SU-DHL-6 (cell line): Measurements from ENCODE around the gene TRDN.

ENCODE experiments used
- H2AFZ ChIP-seq: fragments of 200-600 bp; sonication (generic); 2 replicates; pipeline ENCODE4 v1.6.1; 2014; ENCODE audit warnings: low read depth, mild to moderate bottlenecking, moderate library complexity, mixed read lengths, antibody characterized with exemption, low read length; ENCODE audit not compliant: severe bottlenecking
- H3F3A ChIP-seq: fragments of 200-600 bp; shearing (Covaris generic); 2 replicates; pipeline ENCODE4 v1.6.0; 2016; ENCODE audit warnings: antibody characterized with exemption, mild to moderate bottlenecking; ENCODE audit not compliant: insufficient read depth
- H3K27ac ChIP-seq: fragments of 200-600 bp; sonication (generic); 2 replicates; pipeline ENCODE4 v1.5.1; 2016; ENCODE audit warnings: low read depth, mild to moderate bottlenecking, low read length, moderate library complexity, mixed read lengths
- H3K27me3 ChIP-seq: fragments of 200-600 bp; sonication (generic), shearing (Covaris generic); 2 replicates; pipeline ENCODE4 v1.6.0; 2014; ENCODE audit warnings: mild to moderate bottlenecking, low read length
- H3K36me3 ChIP-seq: fragments of 200-600 bp; sonication (generic); 2 replicates; pipeline ENCODE4 v1.6.1; 2014; ENCODE audit warnings: mild to moderate bottlenecking, low read length, mixed read lengths
- H3K4me2 ChIP-seq: fragments of 300-600, 200-600 bp; shearing (Covaris generic), sonication (generic); 2 replicates; pipeline ENCODE4 v1.6.0; 2014; ENCODE audit warnings: low read length, low read depth, mild to moderate bottlenecking; ENCODE audit not compliant: poor library complexity, severe bottlenecking
- H3K4me3 ChIP-seq: fragments of 200-600 bp; sonication (generic); 2 replicates; pipeline ENCODE4 v1.5.1; 2014; ENCODE audit warnings: antibody characterized with exemption, low read length, mild to moderate bottlenecking, mixed read lengths; ENCODE audit not compliant: insufficient read depth, poor library complexity, severe bottlenecking
- H3K79me2 ChIP-seq: fragments of 200-600 bp; sonication (generic); 2 replicates; pipeline ENCODE4 v1.6.1; 2014; ENCODE audit warnings: mild to moderate bottlenecking, low read length, moderate library complexity; ENCODE audit not compliant: insufficient read depth
- H3K9ac ChIP-seq: fragments of 200-600 bp; sonication (generic); 2 replicates; pipeline ENCODE4 v1.7.0; 2014; ENCODE audit warnings: mild to moderate bottlenecking, low read length
- H3K9me2 ChIP-seq: fragments of 200-600 bp; sonication (generic); replicated peaks from 2 replicates; pipeline ENCODE4 v1.6.1; 2014; ENCODE audit warnings: low read length; ENCODE audit not compliant: insufficient read depth
- H3K9me3 ChIP-seq: fragments of 200-600 bp; sonication (generic); 2 replicates; pipeline ENCODE4 v1.6.1; 2014; ENCODE audit warnings: low read length, mixed read lengths; ENCODE audit not compliant: insufficient read depth
- H4K20me1 ChIP-seq: fragments of 200-600 bp; sonication (generic); 2 replicates; pipeline ENCODE4 v1.6.1; 2014; ENCODE audit warnings: low read depth, mild to moderate bottlenecking, antibody characterized with exemption, low read length, moderate library complexity, mixed read lengths
- EZH2phosphoT487 ChIP-seq: fragments of 200-600 bp; sonication (generic), shearing (Covaris generic); conservative IDR thresholded peaks from 2 replicates; pipeline ENCODE4 v1.6.1; 2018; ENCODE audit warnings: mild to moderate bottlenecking, antibody characterized with exemption, low read length, moderate library complexity, mixed read lengths
- TF ChIP-seq, protein P1 (sequence below): fragments of 200-600 bp; sonication (generic); IDR thresholded peaks from one replicate; pipeline ENCODE4 v1.5.1; 2017; ENCODE audit warnings: antibody characterized with exemption, mild to moderate bottlenecking, low read length, moderate library complexity; ENCODE audit not compliant: insufficient read depth, poor library complexity, severe bottlenecking

The TRDN gene

DNA sequence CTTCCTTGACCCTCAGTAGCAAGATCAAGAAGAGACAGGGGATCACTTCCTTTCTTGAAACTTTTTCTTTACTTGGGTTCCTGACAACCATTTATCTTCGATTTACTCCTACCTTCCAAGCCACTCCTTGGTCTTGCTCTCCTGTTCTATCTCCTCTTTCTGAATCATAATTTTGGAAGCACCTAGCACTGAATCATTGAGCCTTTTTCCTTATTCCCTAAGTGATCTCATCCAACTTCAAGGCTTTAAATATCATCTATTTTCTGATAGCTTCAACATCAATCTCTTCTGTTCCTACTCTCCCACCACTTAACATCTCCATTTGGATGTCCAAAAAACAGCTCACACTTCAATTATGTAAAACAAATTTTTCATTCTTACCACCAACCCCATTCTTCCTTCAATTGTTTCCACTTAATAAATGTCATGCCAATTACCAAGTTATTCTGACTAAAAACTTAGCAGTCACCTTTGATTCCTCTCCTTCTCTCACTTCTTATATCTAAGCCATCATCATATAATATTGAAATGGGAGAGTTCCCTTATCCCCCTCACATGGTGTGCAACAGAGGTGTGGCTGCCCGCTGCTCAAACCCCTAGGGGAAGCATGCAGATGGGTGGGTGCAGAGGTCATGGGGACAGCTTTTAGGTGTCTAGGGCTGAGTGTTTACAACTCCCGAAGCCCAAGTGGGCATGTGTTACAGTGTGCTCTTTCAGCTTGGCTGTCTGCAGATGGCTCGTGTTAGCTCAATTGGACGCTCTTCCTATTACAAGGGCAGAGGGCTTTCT is 23.4 kb upstream of the TRDN start:
- Histone ChIP-seq H3K27ac (no peak overlapping the region), H4K20me1 (no peaks in the 10 kb centered on the region), H3K9ac (no peak overlapping the region), H3K36me3 (no peaks in the 10 kb centered on the region), H3K9me2 (no peaks in the 10 kb centered on the region), H3F3A (no peaks in the 10 kb centered on the region), H2AFZ (no peak overlapping the region), H3K4me2 (no peak overlapping the region), H3K9me3 (no peaks in the 10 kb centered on the region), H3K27me3 (no peaks in the 10 kb centered on the region), H3K4me3 (no peak overlapping the region), H3K79me2 (no peaks in the 10 kb centered on the region)
- TF ChIP-seq EZH2phosphoT487: no peak
- TF ChIP-seq, protein P1, sequence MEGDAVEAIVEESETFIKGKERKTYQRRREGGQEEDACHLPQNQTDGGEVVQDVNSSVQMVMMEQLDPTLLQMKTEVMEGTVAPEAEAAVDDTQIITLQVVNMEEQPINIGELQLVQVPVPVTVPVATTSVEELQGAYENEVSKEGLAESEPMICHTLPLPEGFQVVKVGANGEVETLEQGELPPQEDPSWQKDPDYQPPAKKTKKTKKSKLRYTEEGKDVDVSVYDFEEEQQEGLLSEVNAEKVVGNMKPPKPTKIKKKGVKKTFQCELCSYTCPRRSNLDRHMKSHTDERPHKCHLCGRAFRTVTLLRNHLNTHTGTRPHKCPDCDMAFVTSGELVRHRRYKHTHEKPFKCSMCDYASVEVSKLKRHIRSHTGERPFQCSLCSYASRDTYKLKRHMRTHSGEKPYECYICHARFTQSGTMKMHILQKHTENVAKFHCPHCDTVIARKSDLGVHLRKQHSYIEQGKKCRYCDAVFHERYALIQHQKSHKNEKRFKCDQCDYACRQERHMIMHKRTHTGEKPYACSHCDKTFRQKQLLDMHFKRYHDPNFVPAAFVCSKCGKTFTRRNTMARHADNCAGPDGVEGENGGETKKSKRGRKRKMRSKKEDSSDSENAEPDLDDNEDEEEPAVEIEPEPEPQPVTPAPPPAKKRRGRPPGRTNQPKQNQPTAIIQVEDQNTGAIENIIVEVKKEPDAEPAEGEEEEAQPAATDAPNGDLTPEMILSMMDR: no peak

DNA sequence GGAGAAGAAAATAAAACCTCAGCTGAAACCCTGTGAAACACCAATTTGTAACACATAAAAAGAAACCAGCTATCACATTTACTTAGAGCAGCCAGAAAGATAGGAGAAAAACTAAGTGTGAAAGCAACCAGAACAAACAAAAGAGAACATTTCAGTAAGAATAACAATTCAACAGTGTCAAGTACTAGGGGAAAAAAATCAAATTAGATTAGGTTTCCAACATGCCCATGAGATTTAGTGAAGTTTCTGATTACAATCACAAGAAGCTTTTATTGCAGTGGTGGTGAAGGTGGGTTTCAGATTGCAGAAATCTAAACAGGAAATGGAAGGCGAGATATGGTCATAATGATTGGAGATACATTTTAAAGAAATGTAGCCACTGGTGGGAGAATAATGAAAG is 22.1 kb upstream of the TRDN start:
- no peaks in the 10 kb centered on the region for H4K20me1 ChIP-seq
- no peaks in the 10 kb centered on the region for H3K79me2 ChIP-seq
- H3K4me2 ChIP-seq: no peak overlapping the region
- H3K27me3 ChIP-seq: no peaks in the 10 kb centered on the region
- no peaks in the 10 kb centered on the region for H3K9me2 ChIP-seq
- no peak overlapping the region for H3K27ac ChIP-seq
- no peak overlapping the region for H3K9ac ChIP-seq
- TF ChIP-seq, protein P1: no peak
- no peak for TF ChIP-seq EZH2phosphoT487
- no peak overlapping the region for H3K4me3 ChIP-seq
- H3K9me3 ChIP-seq: no peaks in the 10 kb centered on the region
- no peak overlapping the region for H2AFZ ChIP-seq
- no peaks in the 10 kb centered on the region for H3F3A ChIP-seq
- H3K36me3 ChIP-seq: no peaks in the 10 kb centered on the region

DNA sequence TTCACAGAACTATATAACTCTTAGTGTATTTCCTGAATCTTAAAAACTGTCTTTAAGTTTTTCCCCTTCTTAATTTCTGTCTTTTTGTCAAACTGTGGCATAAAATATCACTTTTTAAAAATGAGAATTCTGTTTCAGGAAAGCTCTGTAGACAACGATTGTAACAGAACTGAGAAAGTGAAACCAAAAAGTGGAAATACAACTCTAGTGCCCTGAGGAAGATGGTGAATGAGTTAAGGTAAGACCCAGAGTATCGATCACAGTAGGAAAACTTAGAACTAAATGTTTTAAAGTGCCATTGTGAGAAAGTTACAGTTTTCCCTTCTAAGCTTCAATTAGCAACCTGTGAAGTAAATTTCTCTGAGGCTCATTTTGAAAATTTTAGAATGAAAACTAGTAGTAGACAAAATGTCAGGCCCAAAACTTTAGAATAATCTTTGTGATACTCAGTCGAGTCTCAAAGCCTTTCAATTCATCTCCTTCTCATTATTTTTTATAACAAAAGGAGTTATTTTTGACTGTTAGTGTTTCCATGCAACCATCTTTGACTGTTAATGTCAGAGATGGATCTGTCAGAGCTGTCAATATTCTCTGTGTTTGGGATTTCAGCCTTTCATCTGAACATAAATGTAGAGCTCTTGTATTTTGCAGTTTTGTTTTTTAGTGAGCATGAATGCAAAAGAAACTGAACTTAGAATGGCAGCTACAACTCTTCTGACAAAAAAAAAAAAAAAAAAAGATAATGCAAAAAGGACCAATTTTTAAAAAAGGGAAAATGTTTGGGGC is 19.0 kb upstream of the TRDN start:
- H3K4me2 ChIP-seq: no peak overlapping the region
- TF ChIP-seq, protein P1: no peak
- no peaks in the 10 kb centered on the region for H3K79me2 ChIP-seq
- no peaks in the 10 kb centered on the region for H3K9me3 ChIP-seq
- no peak overlapping the region for H3K9ac ChIP-seq
- no peak overlapping the region for H2AFZ ChIP-seq
- no peaks in the 10 kb centered on the region for H3K36me3 ChIP-seq
- H3K9me2 ChIP-seq: no peaks in the 10 kb centered on the region
- no peaks in the 10 kb centered on the region for H3K27me3 ChIP-seq
- no peak overlapping the region for H3K4me3 ChIP-seq
- no peaks in the 10 kb centered on the region for H3F3A ChIP-seq
- H3K27ac ChIP-seq: no peak overlapping the region
- no peaks in the 10 kb centered on the region for H4K20me1 ChIP-seq
